Sigmoid colon (tissue), 4 donors: ENCODE data around the gene ZBTB22.

Experiments
- EP300 ChIP-seq, 4 donors: sonication (generic); formaldehyde crosslinking; IDR thresholded peaks; one replicate each; pipeline ENCODE4 v1.6.1; 2017; ENCODE audit warnings: antibody characterized with exemption in 4 of 4
- POLR2A ChIP-seq, 2 donors: fragments of 450-650 bp; IDR thresholded peaks; one replicate each; pipeline ENCODE4 v1.6.1; 2016; ENCODE audit warnings: antibody characterized with exemption in 2 of 2, mild to moderate bottlenecking in 2 of 2, moderate library complexity in 2 of 2
- POLR2AphosphoS5 ChIP-seq, 4 donors: sonication (generic); formaldehyde crosslinking; IDR thresholded peaks; one replicate each; pipeline ENCODE4 v1.6.1; 2017; ENCODE audit warnings: antibody characterized with exemption in 4 of 4
- TF ChIP-seq, protein P1 (sequence below), 4 experiments: fragments of 450-650 bp in 3 of 4; fragments of 200-600 bp in 1 of 4; IDR thresholded peaks; one replicate each; pipeline ENCODE4 v1.5.1; 2016 to 2019; ENCODE audit warnings: antibody characterized with exemption in 4 of 4, mild to moderate bottlenecking in 3 of 4, moderate library complexity in 2 of 4

DNA sequence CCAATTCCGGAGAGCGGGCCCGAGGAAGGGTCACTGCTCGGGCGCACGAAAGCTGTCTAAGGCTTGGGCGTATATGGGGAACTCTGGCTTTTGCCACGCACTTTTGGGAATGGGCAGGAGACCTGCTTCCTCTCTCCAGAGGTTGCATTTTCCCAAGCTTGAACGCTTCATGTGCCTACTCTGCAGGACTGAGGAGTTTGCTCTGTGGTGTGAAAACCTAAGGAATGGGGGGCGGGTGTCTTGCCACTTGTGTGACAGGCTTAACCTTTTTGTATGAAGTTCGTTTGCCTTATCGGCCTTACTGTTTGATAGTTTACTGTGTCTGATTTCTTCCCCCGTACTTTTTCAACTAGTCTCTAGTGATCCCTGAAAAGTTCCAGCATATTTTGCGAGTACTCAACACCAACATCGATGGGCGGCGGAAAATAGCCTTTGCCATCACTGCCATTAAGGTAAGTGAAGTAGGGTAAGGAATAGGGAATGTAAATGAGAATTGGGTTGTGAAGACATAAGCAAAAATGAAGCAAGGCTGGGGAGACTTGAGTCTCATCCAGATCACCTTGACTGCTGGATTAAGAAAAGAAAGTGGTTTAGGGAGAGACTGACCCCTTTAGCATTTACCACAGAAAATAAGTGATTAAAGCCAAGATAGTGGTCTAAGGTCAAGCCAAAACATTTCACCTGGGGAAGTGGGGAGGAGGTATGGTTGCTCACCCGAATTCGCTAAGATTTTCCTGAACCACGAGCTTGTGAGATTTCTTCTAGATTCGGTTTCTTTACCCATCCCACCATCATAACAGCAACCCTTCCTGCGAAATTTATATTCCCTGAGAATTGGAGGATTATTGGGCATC lies 45.0 kb downstream of the ZBTB22 start:
- TF ChIP-seq EP300 (IDR thresholded peaks at IDR 0.05), result no peak
- TF ChIP-seq, protein P1, sequence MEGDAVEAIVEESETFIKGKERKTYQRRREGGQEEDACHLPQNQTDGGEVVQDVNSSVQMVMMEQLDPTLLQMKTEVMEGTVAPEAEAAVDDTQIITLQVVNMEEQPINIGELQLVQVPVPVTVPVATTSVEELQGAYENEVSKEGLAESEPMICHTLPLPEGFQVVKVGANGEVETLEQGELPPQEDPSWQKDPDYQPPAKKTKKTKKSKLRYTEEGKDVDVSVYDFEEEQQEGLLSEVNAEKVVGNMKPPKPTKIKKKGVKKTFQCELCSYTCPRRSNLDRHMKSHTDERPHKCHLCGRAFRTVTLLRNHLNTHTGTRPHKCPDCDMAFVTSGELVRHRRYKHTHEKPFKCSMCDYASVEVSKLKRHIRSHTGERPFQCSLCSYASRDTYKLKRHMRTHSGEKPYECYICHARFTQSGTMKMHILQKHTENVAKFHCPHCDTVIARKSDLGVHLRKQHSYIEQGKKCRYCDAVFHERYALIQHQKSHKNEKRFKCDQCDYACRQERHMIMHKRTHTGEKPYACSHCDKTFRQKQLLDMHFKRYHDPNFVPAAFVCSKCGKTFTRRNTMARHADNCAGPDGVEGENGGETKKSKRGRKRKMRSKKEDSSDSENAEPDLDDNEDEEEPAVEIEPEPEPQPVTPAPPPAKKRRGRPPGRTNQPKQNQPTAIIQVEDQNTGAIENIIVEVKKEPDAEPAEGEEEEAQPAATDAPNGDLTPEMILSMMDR (IDR thresholded peaks at IDR 0.05), result no peak
- TF ChIP-seq POLR2A (IDR thresholded peaks at IDR 0.05), result no peak
- no peak for TF ChIP-seq POLR2AphosphoS5 (IDR thresholded peaks at IDR 0.05)
